H1 (cell line): ENCODE measurements around the gene LTBR. TPM values are rescaled to one million over a fixed set of nuclear protein-coding genes. Genes with fewer than 3 reads are reported as not detected.

ENCODE experiments used
- CTCF ChIA-PET: fragments of 300-600 bp; sonication (Branson Sonifier 250); formaldehyde crosslinking; loops from one replicate; lab custom pipeline; 2021; ENCODE audit not compliant: partially characterized antibody; lab: Charles Lee
- POLR2A ChIA-PET: fragments of 300-600 bp; sonication (Branson Sonifier 250); formaldehyde crosslinking; loops from one replicate; lab custom pipeline; 2021; ENCODE audit warnings: inconsistent platforms; ENCODE audit not compliant: partially characterized antibody; lab: Charles Lee
- DNase-seq, 2 experiments: peaks; one replicate each; pipeline versions ENCODE4 v3.0.0 to v3.0.0-alpha.2; 2010 to 2022; ENCODE audit warnings: low spot score in 2 of 2, low read depth in 1 of 2, mixed read lengths in 1 of 2
- FAIRE-seq: peaks from 2 replicates; lab custom pipeline; 2011; peaks lifted over from hg19 to GRCh38; lab: Jason Lieb, UNC
- H2AFZ ChIP-seq: 2 replicates; pipeline ENCODE4 v1.8.1; 2012; ENCODE audit warnings: low read length, inconsistent platforms
- H2AK5ac ChIP-seq: 2 replicates; pipeline ENCODE4 v1.6.1; 2013; ENCODE audit warnings: low read depth, low read length
- H2BK120ac ChIP-seq: replicated peaks from 2 replicates; pipeline ENCODE3; 2013; ENCODE audit warnings: low read depth, low read length, inconsistent platforms
- H2BK12ac ChIP-seq: 2 replicates; pipeline ENCODE4 v1.6.1; 2013; ENCODE audit warnings: low read depth, low read length
- H2BK15ac ChIP-seq: 2 replicates; pipeline ENCODE4 v1.6.1; 2013; ENCODE audit warnings: low read length
- H2BK20ac ChIP-seq: 2 replicates; pipeline ENCODE4 v1.6.1; 2013; ENCODE audit warnings: low read length
- H2BK5ac ChIP-seq: 2 replicates; pipeline ENCODE4 v1.6.1; 2013; ENCODE audit warnings: low read depth, low read length
- H3K14ac ChIP-seq: 2 replicates; pipeline ENCODE4 v1.6.1; 2013; ENCODE audit warnings: inconsistent platforms; ENCODE audit not compliant: insufficient read length
- H3K18ac ChIP-seq: 2 replicates; pipeline ENCODE4 v1.6.1; 2013; ENCODE audit warnings: low read length; ENCODE audit errors: extremely low read depth
- H3K23ac ChIP-seq: 2 replicates; pipeline ENCODE4 v1.6.1; 2013; ENCODE audit warnings: inconsistent platforms; ENCODE audit not compliant: insufficient read length
- H3K23me2 ChIP-seq: 2 replicates; pipeline ENCODE4 v1.6.1; 2013; ENCODE audit warnings: low read depth, low read length
- H3K27ac ChIP-seq: 2 replicates; pipeline ENCODE4 v1.6.1; 2011; ENCODE audit warnings: low read depth, low read length, inconsistent platforms
- H3K27me3 ChIP-seq, 4 experiments: replicated peaks in 1 of 4; 1 replicate in 1 of 4; 2 replicates in 3 of 4; pipeline versions ENCODE4 v1.6.1 to v1.8.1; 2011 to 2013; ENCODE audit warnings: low read length in 3 of 4, mild to moderate bottlenecking in 3 of 4, inconsistent platforms in 2 of 4, mixed read lengths in 2 of 4, moderate library complexity in 1 of 4; ENCODE audit not compliant: control insufficient read depth in 3 of 4, insufficient read depth in 3 of 4; ENCODE audit errors: extremely low read depth in 1 of 4
- H3K36me3 ChIP-seq, 4 experiments: 2 replicates each; pipeline versions ENCODE4 v1.6.1 to v1.8.1; 2011 to 2013; ENCODE audit warnings: mild to moderate bottlenecking in 4 of 4, low read length in 3 of 4, moderate library complexity in 2 of 4, control low read depth in 1 of 4, inconsistent platforms in 1 of 4; ENCODE audit not compliant: insufficient read depth in 4 of 4, control insufficient read depth in 2 of 4
- H3K4ac ChIP-seq: replicated peaks from 2 replicates; pipeline ENCODE3; 2013; ENCODE audit warnings: low read length, low read depth, mixed read lengths, inconsistent platforms; ENCODE audit not compliant: insufficient read length
- H3K4me1 ChIP-seq, 4 experiments: replicated peaks in 1 of 4; 1 replicate in 1 of 4; 2 replicates in 3 of 4; pipeline versions ENCODE4 v1.6.1 to v1.8.1; 2011 to 2013; ENCODE audit warnings: low read length in 3 of 4, inconsistent platforms in 2 of 4, mixed read lengths in 1 of 4; ENCODE audit not compliant: insufficient read depth in 4 of 4, control insufficient read depth in 3 of 4
- H3K4me2 ChIP-seq, 2 experiments: 2 replicates each; pipeline versions ENCODE4 v1.6.1 to v1.8.1; 2011 to 2013; ENCODE audit warnings: low read depth in 2 of 2, low read length in 2 of 2, control low read depth in 1 of 2, inconsistent platforms in 1 of 2, mild to moderate bottlenecking in 1 of 2; ENCODE audit not compliant: insufficient read depth in 1 of 2
- H3K4me3 ChIP-seq, 4 experiments: fragments of 200-600, 300-600 bp in 1 of 4; sonication (generic), shearing (Covaris generic), sonication (Bioruptor Twin) in 1 of 4; 2 replicates each; pipeline versions ENCODE4 v1.5.1 to v1.8.1; 2011 to 2016; ENCODE audit warnings: low read length in 4 of 4, low read depth in 3 of 4, control low read depth in 2 of 4, inconsistent platforms in 2 of 4, mild to moderate bottlenecking in 2 of 4, mixed read lengths in 1 of 4, moderate library complexity in 1 of 4; ENCODE audit not compliant: insufficient read depth in 2 of 4; ENCODE audit errors: extremely low read depth in 1 of 4
- H3K56ac ChIP-seq: replicated peaks from 2 replicates; pipeline ENCODE3; 2013; ENCODE audit warnings: low read depth, mild to moderate bottlenecking, mixed read lengths, low read length, inconsistent platforms; ENCODE audit not compliant: insufficient read length
- H3K79me1 ChIP-seq: 2 replicates; pipeline ENCODE4 v1.6.1; 2013; ENCODE audit warnings: low read depth, low read length, control low read depth
- H3K79me2 ChIP-seq, 2 experiments: 2 replicates each; pipeline versions ENCODE4 v1.6.1 to v1.8.1; 2012 to 2013; ENCODE audit warnings: low read length in 2 of 2, mild to moderate bottlenecking in 2 of 2, inconsistent platforms in 1 of 2; ENCODE audit not compliant: insufficient read depth in 2 of 2, control insufficient read depth in 1 of 2
- H3K9ac ChIP-seq, 4 experiments: replicated peaks in 1 of 4; 1 replicate in 1 of 4; 2 replicates in 3 of 4; pipeline versions ENCODE4 v1.6.1 to v1.8.1; 2011 to 2013; ENCODE audit warnings: low read depth in 3 of 4, low read length in 3 of 4, control low read depth in 2 of 4, mild to moderate bottlenecking in 2 of 4, moderate library complexity in 2 of 4, inconsistent platforms in 1 of 4; ENCODE audit errors: extremely low read depth in 1 of 4
- H3K9me3 ChIP-seq, 2 experiments: 2 replicates each; pipeline versions ENCODE4 v1.6.1 to v1.8.1; 2012 to 2013; ENCODE audit warnings: mild to moderate bottlenecking in 2 of 2, moderate library complexity in 2 of 2, control low read depth in 1 of 2, inconsistent platforms in 1 of 2, low read depth in 1 of 2, low read length in 1 of 2, mixed read lengths in 1 of 2; ENCODE audit not compliant: insufficient read depth in 2 of 2
- H4K20me1 ChIP-seq, 2 experiments: replicated peaks in 1 of 2; 2 replicates each; pipeline versions ENCODE3 to v1.8.1; 2011 to 2013; ENCODE audit warnings: inconsistent platforms in 2 of 2, low read length in 2 of 2, mild to moderate bottlenecking in 1 of 2; ENCODE audit not compliant: insufficient read depth in 2 of 2, control insufficient read depth in 1 of 2
- H4K5ac ChIP-seq: 2 replicates; pipeline ENCODE4 v1.6.1; 2013; ENCODE audit warnings: low read length, low read depth, mixed read lengths, inconsistent platforms; ENCODE audit not compliant: insufficient read length
- H4K8ac ChIP-seq: 2 replicates; pipeline ENCODE4 v1.8.0; 2013; ENCODE audit warnings: mild to moderate bottlenecking, moderate library complexity, low read length, inconsistent platforms; ENCODE audit not compliant: insufficient read depth; ENCODE audit errors: extremely low read depth
- H4K91ac ChIP-seq: replicated peaks from 2 replicates; pipeline ENCODE3; 2013; ENCODE audit warnings: low read length, mixed read lengths, inconsistent platforms; ENCODE audit not compliant: insufficient read length
- BACH1 ChIP-seq: IDR thresholded peaks from 2 replicates; pipeline ENCODE4 v1.6.1; 2012; ENCODE audit warnings: low read length, improper control_type of control experiment
- HDAC6 ChIP-seq: IDR thresholded peaks from one replicate; pipeline ENCODE4 v1.7.1; 2012; ENCODE audit warnings: low read depth, mild to moderate bottlenecking, inconsistent platforms, low read length, moderate library complexity
- POLR2AphosphoS5 ChIP-seq: IDR thresholded peaks from 2 replicates; pipeline ENCODE4 v1.6.1; 2011; ENCODE audit warnings: low read depth, low read length
- RAD21 ChIP-seq, 2 experiments: IDR thresholded peaks in 1 of 2; conservative IDR thresholded peaks in 1 of 2; 2 replicates each; pipeline ENCODE4 v1.6.1; 2011; ENCODE audit warnings: low read depth in 2 of 2, low read length in 2 of 2, improper control_type of control experiment in 1 of 2, inconsistent platforms in 1 of 2, mild to moderate bottlenecking in 1 of 2, moderate library complexity in 1 of 2
- SIRT6 ChIP-seq: IDR thresholded peaks from one replicate; pipeline ENCODE4 v1.7.1; 2012; ENCODE audit warnings: low read length, inconsistent platforms
- SIX5 ChIP-seq: IDR thresholded peaks from 2 replicates; pipeline ENCODE4 v1.6.1; 2011; ENCODE audit warnings: mild to moderate bottlenecking, low read depth, low read length
- SUZ12 ChIP-seq: fragments of 200-600 bp; sonication (generic); IDR thresholded peaks from 2 replicates; pipeline ENCODE4 v1.6.1; 2012; ENCODE audit warnings: mild to moderate bottlenecking, inconsistent platforms, low read length, moderate library complexity, mixed read lengths
- TCF12 ChIP-seq: IDR thresholded peaks from 2 replicates; pipeline ENCODE4 v1.6.1; 2011; ENCODE audit warnings: low read depth, mild to moderate bottlenecking, low read length
- TEAD4 ChIP-seq: IDR thresholded peaks from 2 replicates; pipeline ENCODE4 v1.6.1; 2012; ENCODE audit warnings: low read depth, low read length, inconsistent platforms, mixed read lengths
- whole genome bisulfite sequencing, 2 experiments: shearing (Covaris generic) in 1 of 2; methylation state at CpG; one replicate each; pipeline versions ENCODE4 v1.1.6 to v1.1.7; 2013 to 2015; ENCODE audit warnings: low lambda C conversion rate in 2 of 2, mixed read lengths in 2 of 2, inconsistent platforms in 1 of 2, low coverage in 1 of 2, missing lambda C conversion rate in 1 of 2; ENCODE audit not compliant: insufficient replicate concordance in 2 of 2, insufficient coverage in 1 of 2, insufficient read length in 1 of 2; ENCODE audit errors: extremely low coverage in 1 of 2, missing lambda C conversion rate in 1 of 2; 5-methylcytosine and 5-hydroxymethylcytosine counted together
- polyA plus RNA-seq, 7 experiments: library from polyadenylated mRNA; depleted of rRNA in 3 of 7; stranded (reverse) in 5 of 7; unstranded in 2 of 7; fragments of >200 nt in 5 of 7; fragments of 200-250 nt in 2 of 7; gene quantifications; 1 replicate in 5 of 7; 2 replicates in 1 of 7; 4 replicates in 1 of 7; pipeline versions ENCODE4 v1.2.1 to v1.2.3, GENCODE V29; 2011 to 2013; ENCODE audit warnings: missing spikeins in 2 of 7, mixed read lengths in 2 of 7
- total RNA-seq: library from RNA; stranded (reverse); fragmentation: NEBNext Ultra II Directional; extraction: Animal tissue kit (Norgen Biotek cat#: 25700); gene quantifications from 2 replicates; pipeline ENCODE4 v1.2.1, GENCODE V29; 2021
- TF ChIP-seq, protein P1 (sequence below): IDR thresholded peaks from 2 replicates; pipeline ENCODE4 v1.6.1; 2012; ENCODE audit warnings: inconsistent platforms

The LTBR gene
- total and polyA plus RNA-seq, 2 of the 8 experiments (the other 6 are each of a cell fraction or from before 2014, with no cell fraction given): 5.1 to 6.3 TPM

DNA sequence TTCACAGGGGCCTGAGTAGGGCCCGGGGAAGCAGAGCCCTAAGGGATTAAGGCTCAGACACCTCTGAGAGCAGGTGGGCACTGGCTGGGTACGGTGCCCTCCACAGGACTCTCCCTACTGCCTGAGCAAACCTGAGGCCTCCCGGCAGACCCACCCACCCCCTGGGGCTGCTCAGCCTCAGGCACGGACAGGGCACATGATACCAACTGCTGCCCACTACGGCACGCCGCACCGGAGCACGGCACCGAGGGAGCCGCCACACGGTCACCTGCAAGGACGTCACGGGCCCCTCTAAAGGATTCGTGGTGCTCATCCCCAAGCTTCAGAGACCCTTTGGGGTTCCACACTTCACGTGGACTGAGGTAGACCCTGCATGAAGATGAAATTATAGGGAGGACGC is 7.1 kb downstream of the LTBR start:
- Histone ChIP-seq H3K79me2 (no peaks in the 10 kb centered on the region), H4K5ac (no peak overlapping the region), H3K36me3 (no peaks in the 10 kb centered on the region), H2BK20ac (no peak overlapping the region), H3K56ac (no peak overlapping the region), H2AFZ (no peak overlapping the region), H3K14ac (no peak overlapping the region), H2BK15ac (no peak overlapping the region), H3K23ac (no peak overlapping the region), H3K23me2 (peaks cover 1% of the 10 kb centered on the region; the same call in 1 of the 2 replicates), H3K27me3 (no peaks in the 10 kb centered on the region), H3K4me1 (peaks cover 0 to 4% (median under 1%) of the 10 kb centered on the region in 4 experiments; a peak in 3 of 7 replicates), H3K4me2 (no peak overlapping the region), H3K9ac (no peak overlapping the region), H2AK5ac (no peak overlapping the region), H3K79me1 (no peaks in the 10 kb centered on the region), H2BK5ac (no peak overlapping the region), H2BK12ac (no peak overlapping the region), H3K18ac (no peak overlapping the region), H4K91ac (no peak overlapping the region), H4K20me1 (no peaks in the 10 kb centered on the region), H2BK120ac (no peak overlapping the region), H4K8ac (no peak overlapping the region), H3K9me3 (no peaks in the 10 kb centered on the region), H3K27ac (no peak overlapping the region), H3K4ac (no peak overlapping the region), H3K4me3 (no peak overlapping the region)
- ChIA-PET CTCF (interaction anchor here (1.1 to 1.5 kb wide), 3 partner anchors 36 to 65 kb away, joined by 3 to 7 read pairs (median 4); no protein-coding TSS in a partner anchor), POLR2A (interaction anchor here (1.2 to 6.0 kb wide), 3 partner anchors 9 to 69 kb away, joined by 3 to 36 read pairs (median 11); partner anchors contain the start of gene SCNN1A)
- FAIRE-seq (no peak), DNase-seq (no peak)
- WGBS, 2 experiments: 88% methylated on average over 17 of the region's 17 CpGs; no CpG with 5 or more reads in 1 of the 2 experiments
- TF ChIP-seq RAD21 (IDR thresholded peaks at IDR 0.05 in 1 of 2, conservative IDR thresholded peaks at IDR 0.05 in 1 of 2; ENCODE audit: low read depth in 2 of 2, low read length in 2 of 2) (no peak), TEAD4 (no peak), BACH1 (no peak), SUZ12 (no peak), TCF12 (no peak), SIX5 (no peak), POLR2AphosphoS5 (no peak), HDAC6 (no peak), SIRT6 (no peak)
- TF ChIP-seq, protein P1, sequence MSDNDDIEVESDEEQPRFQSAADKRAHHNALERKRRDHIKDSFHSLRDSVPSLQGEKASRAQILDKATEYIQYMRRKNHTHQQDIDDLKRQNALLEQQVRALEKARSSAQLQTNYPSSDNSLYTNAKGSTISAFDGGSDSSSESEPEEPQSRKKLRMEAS: no peak
